DMS153 treated with DMSO at 0.1 percent for 48 hours (cell line): Measurements from ENCODE around the gene GNAI2.

Experiments used
- DNase-seq: peaks from one replicate; lab custom pipeline; 2025; ENCODE audit not compliant: unreplicated experiment; lab: John Stamatoyannopoulos, UW

The GNAI2 gene

DNA sequence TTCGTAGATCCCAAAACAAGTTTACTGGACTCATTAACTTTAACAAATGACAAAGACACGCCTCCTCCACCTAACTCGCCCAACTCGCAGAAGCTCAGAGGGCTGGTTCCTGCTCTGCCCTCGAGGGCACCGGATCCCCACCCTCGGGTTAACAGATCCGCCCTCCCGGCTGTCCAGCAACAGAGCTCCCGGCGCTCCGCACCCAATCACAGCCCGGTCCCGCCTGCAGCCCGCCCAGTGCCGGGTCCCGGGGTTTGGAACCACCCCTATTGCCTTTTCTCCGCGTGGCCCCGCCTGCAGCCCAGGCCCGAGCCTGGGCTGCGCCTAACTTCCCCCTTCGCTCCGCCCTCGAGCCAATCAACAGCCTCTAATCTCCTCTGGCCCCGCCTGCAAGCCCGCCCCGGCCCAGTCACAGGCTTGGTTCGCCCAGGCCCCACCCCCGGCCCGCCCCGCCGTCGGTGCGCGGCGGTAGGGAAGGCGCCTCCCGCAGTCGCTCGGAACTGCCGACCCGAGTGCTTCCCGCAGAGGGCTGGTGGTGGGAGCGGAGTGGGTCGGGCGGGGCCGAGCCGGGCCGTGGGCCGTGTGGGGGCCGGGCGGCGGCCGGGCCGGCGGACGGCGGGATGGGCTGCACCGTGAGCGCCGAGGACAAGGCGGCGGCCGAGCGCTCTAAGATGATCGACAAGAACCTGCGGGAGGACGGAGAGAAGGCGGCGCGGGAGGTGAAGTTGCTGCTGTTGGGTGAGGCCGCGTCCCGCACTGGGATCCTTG lies at the start of gene GNAI2:
Gene GNAI2 (plus strand): TSS at position 489 of the 768 bp plus-strand sequence. CDS start 132 bp downstream, at position 621.
- DNase-seq, result peak; percentile 84

DNA sequence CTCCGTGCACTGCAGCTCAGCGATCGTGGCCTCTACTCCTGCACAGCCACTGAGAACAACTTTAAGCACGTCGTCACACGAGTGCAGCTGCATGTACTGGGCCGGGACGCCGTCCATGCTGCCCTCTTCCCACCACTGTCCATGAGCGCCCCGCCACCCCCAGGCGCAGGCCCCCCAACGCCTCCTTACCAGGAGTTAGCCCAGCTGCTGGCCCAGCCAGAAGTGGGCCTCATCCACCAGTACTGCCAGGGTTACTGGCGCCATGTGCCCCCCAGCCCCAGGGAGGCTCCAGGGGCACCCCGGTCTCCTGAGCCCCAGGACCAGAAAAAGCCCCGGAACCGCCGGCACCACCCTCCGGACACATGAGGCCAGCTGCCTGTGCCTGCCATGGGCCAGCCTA lies 48.3 kb upstream of the GNAI2 start:
- no peak for DNase-seq

DNA sequence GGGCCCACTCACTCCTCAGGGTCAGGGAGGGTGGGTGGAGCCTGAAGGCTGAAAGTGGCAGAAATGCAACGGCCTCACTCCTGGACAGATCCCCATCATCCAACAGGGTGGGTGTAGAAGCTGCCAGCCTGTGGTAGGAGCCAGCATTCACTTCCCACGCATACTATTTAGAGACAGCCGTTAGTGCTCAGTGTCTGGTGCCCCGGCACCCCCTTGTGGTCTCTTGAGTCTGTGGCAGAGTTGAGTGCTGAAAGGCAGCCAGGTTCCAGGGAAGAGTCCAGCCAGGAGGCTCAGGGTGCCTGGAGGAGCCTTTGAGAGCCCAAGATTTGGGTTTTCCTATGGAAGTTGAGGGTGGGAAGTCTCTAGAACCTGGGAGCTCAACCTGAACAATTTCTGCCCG lies 46.7 kb upstream of the GNAI2 start:
- no peak for DNase-seq

DNA sequence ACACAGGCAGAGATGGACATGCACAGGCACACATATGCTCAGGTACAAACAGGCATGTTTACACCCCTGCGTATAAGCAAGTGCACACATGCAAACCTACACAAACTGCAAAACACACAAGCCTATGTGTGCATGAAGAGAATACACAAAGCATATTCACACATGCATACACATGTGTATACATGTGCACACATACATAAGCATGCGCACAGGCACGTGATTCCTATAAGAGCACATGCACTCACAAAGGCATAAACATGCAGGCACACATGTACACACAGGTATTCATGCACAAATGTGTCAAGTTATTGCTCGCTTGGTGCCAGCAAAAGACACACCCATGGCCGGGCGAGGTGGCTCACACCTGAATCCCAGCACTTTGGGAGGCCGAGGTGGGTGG lies 46.0 kb upstream of the GNAI2 start:
- DNase-seq, result no peak

DNA sequence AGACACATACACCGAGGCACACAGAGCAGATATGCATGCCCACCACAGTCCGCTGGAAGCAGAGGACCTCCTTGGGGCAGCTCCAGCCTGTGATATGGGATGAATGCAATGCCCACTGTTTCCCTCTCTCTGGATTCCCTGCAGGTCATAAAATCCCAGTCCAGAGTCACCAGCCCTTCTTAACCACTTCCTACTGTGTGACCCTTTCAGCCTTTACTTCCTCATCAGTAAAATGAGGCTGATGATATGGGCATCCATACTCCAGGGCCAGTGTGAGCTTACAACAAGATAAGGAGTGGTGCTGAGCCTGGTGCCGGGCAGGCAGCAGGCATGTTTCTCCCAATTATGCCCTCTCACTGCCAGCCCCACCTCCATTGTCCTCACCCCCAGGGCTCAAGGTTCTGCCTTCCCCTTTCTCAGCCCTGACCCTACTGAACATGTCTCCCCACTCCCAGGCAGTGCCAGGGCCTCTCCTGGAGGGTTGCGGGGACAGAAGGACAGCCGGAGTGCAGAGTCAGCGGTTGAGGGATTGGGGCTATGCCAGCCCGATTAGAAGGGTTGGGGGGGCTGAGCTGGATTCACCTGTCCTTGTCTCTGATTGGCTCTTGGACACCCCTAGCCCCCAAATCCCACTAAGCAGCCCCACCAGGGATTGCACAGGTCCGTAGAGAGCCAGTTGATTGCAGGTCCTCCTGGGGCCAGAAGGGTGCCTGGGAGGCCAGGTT lies 44.9 kb upstream of the GNAI2 start, which contains the start of gene GNAT1:
Gene GNAT1 (plus strand): TSS at position 675 of the 725 bp plus-strand sequence. CDS start 116 bp downstream, outside the sequence.
- no peak for DNase-seq

DNA sequence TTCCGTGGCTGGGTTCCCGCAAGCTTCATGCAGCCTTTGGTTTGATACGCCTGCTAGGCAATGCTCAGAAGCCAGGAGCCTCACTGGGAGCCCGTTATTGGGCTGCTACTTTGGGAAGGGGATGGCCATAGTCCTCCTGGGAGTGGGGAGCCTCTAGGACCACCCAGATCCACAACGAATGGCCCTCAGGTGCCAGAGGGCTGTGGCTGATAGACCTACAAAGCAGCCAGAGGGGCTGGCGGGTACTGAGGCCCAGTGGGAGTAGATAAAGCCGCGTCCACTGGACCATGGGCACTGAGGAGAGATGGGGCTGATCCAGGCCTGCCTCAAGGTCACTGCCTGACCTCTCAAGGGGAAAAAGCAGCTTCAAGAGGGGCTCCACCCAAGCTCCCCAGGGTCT lies 43.9 kb upstream of the GNAI2 start:
- DNase-seq, result no peak

DNA sequence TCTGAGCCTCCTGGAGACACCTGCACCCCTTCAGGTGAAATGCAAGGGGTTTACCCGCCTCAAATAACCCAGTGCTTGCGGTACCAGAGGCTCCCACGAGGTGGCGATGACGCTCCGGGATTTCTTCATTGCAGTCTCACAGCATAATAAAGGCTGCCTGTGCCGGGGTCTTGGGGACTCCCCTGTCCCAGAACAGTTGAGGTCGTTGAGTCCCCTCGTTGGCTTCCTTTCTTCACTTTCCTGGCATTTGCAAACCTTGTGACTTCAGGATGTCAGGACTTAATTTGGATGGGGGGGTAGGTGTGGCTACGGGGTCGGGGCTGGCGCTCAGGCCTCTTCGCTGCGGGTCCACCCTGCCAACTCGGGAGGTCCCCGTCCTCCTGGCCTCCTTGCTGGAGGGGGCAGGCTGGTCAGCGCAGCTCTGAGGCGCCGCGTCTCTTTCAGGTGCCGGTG lies 43.3 kb upstream of the GNAI2 start:
- DNase-seq, result peak; percentile 5

DNA sequence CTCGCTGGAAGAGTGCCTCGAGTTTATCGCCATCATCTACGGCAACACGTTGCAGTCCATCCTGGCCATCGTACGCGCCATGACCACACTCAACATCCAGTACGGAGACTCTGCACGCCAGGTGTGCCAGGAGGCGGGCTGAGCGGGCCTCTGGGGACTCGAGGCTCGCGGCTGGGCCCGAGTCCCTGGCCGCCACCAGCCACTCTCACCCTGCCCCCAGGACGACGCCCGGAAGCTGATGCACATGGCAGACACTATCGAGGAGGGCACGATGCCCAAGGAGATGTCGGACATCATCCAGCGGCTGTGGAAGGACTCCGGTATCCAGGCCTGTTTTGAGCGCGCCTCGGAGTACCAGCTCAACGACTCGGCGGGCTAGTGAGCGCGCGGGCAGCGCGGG lies 42.7 kb upstream of the GNAI2 start:
- no peak for DNase-seq

DNA sequence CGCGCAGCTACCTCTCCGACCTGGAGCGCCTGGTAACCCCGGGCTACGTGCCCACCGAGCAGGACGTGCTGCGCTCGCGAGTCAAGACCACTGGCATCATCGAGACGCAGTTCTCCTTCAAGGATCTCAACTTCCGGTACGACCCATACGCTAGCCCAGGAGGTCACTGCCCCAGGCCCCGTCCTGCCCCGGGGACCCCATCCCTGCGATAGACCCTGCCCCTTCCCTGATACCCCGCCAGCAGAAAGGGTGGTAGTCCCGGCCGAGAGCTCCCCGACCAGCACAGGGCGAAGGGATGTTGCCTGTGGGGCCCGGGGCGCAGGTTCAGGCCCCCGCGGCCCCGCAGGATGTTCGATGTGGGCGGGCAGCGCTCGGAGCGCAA lies 42.3 kb upstream of the GNAI2 start:
- no peak for DNase-seq

DNA sequence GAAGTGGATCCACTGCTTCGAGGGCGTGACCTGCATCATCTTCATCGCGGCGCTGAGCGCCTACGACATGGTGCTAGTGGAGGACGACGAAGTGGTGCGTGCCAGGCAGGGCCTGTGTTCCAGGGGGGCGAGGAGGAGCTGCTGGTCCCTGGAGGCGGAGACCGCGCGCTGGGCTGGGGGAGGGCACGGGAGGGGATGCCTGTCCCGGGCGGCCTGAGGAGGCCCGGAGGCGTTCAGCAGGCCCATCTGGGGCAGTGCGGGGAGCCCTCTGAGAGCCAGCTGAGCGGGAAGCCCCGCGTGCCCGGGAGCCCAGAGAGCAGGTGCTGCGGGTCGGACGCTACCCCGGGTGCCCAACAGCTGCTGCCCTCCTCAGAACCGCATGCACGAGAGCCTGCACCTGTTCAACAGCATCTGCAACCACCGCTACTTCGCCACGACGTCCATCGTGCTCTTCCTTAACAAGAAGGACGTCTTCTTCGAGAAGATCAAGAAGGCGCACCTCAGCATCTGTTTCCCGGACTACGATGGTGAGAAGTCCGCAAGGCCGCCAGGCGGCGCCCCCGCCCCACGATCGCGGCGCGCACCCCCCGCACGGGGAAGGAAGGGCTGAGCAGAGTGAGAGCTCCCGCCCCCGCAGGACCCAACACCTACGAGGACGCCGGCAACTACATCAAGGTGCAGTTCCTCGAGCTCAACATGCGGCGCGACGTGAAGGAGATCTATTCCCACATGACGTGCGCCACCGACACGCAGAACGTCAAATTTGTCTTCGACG lies 41.7 kb upstream of the GNAI2 start:
- no peak for DNase-seq

DNA sequence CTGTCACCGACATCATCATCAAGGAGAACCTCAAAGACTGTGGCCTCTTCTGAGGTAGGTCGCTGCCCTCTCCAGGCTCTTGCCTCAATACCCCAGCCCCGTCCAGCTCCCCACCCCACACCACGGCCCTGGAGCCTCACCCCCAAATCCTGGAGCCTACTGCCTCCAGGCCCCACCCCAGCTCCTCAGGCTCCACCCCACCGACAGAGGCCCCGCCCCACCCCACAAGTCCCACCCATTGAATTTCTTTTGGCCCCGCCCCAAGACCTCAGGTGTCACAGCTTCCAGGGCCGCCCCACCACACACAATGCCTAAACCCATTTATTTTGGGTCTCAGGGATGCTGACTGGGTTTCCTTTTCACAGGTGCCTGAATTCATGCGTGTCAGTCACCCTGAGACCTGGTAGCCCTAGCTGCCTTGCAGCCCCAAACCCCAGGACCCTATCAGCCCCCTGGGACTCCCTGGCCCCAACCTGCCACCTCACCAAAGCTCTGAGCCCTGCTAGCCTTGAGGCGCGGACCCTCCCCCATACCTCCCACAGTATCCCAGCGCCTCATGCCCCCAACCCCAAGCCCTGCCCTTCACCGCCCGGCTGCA lies 41.0 kb upstream of the GNAI2 start:
- no peak for DNase-seq

DNA sequence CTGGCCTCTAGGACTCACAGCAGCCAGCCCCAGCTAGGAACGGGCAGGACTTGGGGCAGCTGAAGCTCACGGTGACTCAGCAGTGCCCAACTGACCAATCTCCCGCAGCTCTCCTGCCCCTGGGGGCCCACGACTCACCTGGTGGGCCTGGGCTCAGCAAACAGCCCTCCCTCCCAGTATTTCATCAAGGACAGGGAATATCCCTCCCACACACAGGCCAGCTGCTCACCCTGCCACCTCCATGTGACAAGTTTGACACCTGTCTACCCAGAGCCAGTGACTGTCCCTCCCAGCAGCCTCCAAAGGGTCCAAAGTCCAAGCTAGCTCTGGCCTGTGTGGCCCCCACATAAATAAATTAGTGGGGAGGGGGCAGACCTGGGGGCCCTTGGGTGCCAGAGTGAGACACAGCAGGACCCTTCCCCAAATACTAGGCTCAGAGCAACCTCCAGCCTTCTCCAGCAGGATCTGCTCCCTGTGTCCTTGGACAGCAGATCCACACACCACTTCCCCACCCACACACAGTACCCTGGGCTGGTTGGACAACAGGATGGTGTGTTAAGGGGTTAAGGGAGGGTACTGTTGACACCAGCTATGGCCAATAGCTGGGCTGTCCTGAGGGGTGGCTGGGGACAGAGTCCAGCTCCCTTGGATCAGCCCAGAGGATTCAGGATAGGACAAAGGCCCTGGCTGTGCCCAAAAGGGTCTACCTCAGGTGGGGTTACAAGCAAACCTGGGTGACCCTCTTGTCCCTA lies 40.3 kb upstream of the GNAI2 start:
- no peak for DNase-seq

DNA sequence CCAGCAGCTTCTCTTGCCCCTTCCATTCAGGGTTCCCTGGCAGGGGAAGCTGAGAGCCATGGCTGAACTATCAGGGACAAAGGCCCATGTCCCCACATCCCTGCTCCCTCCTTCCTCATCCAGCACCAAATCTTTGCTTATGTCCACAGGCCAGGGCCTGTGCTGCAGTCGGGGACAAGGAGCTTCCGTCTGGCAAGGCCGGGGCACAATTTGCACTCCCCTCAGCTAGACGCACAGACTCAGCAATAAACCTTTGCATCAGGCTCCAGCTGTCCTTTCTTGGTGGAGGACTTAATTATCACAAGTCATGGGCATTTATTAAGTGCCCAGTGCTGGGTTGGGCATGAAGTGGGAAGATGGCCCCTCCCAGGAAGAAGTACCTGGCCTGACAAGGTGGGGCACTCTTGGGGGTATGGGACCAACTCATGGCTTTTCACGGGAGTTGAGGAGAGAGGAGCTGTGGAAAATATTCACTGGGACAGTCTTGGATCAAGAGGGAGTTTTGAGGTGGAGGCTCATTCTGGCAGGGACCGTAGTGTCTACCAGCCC lies 39.7 kb upstream of the GNAI2 start:
- no peak for DNase-seq

DNA sequence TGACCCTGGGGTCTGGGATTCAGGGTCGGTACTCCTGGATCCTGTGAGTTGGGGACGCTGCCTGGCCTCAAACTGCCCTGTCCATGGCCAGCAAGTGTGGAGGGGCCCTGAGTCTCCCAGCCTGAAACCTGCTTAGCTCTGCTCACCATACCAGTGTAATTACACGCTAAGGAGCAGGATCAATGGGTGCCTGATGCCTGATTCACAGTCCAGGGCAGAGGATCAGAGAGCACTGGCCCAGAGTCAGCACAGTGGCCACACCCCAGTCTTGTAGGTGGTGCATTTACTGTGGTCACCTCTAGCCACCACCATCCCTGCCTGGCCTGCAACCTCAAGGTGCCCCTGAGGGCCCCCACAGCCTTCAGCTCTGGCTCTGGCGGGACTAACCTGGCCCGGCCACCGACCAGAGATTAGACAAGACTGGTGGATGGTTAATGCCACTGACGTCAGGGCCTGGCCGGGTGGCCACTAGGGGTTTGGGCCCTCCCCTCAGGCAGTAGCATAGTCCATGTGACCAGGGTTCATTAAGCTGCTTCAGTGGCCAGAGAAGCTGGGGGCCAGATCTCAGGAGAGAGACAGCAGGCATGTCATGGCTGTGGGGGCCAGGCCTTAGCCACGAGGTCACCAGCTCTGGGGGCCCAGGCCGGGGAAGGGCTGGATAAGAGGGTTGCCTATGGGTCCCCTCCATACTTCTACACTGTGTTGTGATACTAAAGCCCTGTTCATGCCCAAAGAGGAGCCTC lies 34.3 kb upstream of the GNAI2 start:
- no peak for DNase-seq

DNA sequence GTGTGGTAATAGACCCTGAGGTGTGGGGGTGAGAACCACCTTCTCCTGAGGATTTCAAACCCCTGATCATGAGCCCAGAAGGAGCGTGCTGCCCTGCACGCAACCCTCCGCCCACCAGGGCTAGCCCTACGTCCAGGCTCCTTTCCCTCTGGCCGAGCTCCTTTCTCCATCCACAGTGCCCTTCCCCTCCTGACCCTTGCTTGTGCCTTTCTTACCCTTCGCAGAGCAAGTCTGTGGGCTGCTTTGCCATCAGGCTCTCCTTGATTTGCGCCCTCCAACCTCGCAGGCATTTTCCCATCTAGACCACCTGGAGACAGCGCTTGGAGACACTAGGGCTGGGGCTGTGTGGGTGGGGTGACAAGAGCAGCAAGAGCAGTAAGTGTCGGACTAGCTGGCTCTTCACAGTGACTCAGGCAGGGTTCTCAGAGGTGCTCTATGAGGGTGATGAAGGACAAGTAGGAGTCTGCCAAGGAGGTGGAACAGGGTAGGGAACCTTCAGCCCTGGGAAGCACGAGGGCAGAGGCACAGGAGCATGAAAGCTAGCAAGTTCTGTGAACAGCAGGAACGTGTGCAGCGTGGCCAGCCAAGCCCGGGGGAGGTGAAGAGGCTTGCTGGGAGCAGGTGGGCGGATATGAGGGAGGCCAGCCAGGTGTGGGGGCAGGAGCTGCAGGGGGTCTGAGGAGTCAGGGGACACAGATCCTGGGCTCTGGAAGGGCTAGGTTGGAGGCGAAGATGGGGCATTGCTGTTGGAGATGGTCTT lies 33.5 kb upstream of the GNAI2 start:
- no peak for DNase-seq

DNA sequence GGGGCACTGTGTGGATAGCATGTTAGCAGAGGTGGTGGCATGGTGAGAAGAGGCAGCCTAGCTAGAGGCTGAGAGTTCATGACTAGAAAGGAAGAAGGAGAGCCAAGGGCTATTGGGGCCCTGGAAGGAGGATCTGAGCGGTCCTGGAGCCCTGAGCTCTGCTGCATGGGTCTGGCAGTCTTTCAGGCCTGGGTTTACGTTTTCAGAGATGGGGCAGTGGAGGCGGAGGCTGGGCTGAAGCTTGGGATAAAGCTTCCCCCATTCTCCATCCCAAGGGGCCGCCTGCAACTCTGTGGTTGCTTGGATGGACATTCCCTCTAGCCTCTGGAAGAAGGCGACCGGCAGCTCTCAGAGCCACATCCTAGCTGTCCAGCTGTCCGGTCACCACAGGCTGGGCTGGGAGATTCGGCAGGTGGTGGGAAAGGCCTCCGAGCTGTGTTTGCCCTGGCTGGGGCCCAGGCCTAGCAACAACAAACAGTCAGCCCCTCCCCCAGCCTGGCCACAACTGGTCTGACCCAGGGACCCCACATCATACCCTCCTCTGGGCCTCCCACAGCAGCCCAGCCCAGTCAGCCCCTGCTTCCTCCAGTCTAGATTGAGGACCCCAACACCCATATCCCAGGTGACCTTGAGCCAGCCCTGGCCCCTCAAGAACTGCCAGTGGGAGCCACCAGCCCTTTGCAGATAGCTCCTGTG lies 32.7 kb upstream of the GNAI2 start:
- DNase-seq, result no peak

DNA sequence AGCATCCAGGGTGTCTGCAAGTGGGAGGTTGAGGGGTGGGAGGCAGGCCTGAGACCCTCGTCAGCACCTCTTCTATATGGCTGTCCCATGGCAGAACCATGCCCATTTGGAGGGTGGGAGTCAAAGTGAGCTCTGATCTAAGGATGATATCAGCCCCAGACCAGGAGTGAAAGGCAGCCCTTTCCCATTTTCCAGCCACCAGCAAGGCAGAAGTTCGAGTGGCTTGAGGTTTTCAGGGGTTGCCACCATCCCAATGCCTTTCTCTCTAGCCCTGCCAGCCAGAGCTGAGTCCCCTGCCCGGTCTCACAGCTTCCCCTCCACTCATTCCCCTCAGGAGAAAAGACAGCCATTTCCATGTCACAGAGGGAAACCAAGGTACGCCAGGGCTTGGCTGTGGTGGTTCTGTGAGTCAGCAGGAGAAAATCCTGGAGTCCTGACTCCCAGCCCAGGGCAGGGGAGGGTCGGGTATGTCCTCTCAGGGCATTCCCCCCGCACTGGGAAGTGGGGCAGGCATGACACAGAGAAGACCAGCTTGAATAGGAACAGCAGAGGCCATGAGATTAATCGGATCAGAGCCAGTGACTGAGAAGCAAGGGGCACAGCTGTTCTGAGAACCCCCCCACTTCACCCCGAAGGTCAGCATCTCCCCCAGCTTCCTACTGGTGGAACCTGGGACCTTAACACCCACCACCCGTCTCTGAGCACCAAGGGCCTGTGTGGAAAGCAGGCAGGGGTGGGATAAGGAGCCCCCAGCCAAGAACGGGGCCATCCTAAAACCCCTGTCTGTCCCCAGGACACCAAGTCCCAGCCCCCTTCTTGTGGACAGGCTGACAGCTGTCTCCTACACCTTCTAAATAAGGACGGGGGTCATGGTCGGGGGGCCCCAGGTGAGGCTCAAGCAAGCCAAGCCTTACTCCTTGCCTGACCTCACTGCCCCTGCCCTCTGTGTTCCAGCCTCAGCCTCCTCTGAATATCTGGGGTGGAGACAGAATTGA lies 31.9 kb upstream of the GNAI2 start:
- DNase-seq, result no peak
